Hematopoietic multipotent progenitor cell treated with erythropoietin and hydrocortisone succinate and interleukin-3 and kit ligand, for 15 days (in vitro differentiated cells): ENCODE results near the gene OTOF.

Source experiments
- DNase-seq: peaks from one replicate; pipeline ENCODE4 v3.0.0-alpha.2; 2015; ENCODE audit warnings: low spot score

Gene OTOF

DNA sequence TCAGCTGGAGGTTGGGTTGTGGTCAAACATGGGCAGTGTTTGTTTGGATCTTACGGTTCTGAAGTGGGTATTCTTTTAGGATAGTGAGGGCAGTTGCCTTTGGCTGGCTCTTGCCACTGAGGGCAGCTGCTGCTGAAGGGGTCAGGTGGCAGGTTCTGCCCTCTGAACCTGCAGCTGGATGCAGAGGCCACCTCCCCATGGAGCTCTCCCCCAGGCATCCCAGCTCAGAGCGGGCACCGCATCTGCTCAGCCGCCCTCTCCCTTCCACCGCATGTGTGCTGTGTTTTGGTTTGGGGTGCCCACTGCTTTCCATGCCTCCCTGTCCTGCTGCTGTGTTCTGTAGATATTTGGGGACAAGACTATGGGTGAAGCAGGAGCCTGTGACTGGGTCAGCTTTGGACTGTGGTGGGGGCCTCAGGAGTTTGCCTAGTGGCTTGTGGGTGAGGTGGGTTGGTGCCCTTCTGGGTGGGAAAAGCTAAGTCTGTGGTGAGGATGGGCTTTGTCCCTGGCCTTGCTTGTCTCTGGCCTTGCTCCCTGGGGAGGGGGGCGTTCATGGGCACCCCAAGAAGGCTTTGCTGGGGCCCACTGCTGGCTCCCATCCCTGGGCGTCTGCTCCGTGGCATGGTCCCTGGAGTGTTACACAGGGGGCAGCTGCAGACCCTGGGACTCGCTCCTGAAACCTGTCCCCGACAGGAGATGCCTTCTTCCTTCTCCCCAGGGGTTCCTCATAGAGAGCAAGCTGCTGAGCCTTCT is 28.5 kb downstream of the OTOF start:
- DNase-seq: no peak

DNA sequence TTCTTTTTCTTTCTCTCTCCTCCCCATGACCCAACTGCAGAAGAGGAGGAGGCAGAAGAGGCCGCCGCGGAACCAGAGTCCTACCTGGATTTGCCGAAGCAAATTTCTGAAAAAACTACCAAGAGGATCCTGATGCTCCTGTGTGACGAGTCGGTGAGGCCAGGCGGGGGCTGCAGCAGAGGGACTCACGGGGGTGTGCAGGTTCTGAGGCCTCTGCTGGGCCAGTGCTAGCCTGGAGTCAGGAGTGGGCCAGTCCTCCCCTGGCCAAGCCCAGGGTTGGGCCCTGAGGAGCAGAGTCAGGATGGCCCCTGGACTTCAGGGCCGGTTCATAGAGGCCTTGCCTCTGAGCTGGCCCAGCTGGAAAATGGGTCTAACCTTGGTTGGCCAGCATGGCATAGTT is 29.3 kb downstream of the OTOF start:
- DNase-seq: no peak

DNA sequence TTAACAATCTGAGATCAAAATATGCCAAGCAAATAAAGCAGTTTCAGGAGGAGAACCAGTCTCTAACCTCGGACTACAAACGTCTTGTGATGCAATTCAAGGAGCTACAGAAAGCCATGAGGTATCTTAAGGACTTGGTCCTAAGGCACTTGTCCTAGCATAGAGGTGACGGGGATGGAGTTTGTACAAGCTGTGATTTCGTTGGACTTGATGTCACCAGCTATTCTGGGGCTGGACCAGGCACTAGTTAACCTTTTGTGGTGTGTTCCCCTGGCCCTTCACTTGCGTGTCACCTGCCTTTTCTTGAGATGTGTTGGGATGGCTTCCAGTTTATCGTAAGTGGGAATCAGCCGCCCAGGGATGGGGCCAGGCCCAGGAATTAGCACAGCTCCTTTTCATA is 33.7 kb downstream of the OTOF start:
- no peak for DNase-seq

DNA sequence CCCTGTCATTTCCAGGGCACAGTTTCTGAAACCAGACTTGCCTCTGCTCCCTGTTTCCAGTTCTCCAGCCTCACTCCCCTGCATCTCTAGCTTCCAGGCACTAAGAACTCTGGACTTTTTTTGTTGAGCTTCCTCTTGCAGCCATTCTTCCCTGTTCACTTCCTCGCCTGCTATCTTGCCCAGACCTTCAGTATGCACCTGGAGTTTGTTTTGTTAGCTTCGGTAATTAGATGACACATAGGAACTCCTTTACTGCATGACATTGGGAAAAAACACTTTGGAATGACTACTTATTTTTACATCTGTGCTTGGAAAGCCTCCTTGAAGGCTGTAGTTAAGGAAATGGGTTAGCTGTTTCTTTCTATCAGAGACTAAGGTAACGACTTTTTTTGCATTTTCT is 35.2 kb downstream of the OTOF start:
- no peak for DNase-seq

DNA sequence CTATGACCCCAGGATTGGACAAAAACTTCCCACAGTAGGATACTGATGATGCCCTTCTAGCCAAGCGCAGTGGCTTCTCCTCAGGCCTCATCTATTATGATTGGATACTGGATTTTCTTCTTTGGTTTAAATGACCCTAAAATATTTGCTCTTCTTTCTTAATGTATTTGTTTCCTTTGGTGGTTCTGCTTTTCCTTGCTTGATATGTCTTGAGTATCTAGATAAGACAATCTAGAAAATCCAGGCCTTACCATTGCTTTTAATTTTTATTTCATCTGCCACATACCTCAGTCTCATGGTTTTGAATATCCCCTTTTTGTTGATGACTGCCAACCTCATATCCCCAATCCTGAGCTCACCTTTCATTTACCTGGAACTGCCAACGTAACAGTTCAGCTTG is 35.6 kb downstream of the OTOF start:
- no peak for DNase-seq

DNA sequence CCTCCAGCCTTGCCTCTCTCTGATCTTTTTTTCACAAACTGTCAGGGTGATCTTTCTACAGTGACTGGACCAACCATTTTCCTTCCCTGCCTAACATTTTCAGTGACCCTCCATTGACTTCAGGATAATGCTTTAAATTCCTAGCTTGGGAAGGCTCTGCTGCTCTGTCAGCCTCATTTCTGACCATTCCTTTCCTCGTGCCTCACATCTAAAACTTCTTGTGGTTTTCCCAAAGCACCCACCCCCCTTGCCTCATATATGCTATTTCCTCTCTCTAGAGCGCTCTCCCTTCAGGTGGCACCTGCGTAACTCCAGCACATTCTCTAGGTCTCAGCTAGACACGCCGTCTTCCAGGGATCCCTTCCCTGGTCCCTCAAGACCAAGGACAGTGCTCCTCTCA is 39.0 kb downstream of the OTOF start:
- DNase-seq: no peak

DNA sequence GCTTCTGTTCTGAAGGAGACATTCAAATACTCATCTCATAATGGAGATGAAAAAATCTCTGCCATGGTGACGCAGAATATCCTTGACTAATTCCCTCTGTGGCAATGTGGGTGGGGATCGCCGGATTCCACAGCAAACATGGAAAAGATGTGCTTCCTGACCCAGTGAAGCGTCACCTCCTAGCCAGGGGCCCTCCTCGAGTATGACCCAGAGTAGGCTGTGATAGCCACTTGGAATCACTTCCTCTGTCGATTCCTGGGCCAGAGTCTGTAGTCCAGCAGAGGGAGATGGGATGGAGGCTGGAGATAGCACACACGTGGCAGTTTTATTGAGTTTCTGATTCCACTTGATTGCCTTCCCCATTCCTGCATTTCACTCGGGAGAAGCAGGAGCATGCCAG is 39.4 kb downstream of the OTOF start:
- no peak for DNase-seq

DNA sequence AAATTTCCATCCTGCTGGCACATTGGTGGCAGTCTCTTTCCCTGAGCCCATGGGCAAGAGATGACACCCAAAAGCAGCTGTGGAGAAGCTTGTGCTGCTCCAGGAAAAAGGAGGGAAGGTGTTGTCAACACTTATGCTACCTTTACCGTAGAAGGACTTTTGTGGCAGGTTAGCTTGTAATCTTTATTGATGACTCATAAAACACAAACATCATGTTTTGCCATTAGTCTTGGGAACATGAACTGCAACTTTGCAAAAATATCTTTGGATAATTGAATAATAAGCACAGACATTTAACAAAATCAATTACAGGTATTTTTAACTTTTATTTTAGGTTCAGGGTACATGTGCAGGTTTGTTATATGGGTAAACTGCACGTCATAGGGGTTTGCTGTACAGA is 42.8 kb downstream of the OTOF start:
- no peak for DNase-seq

DNA sequence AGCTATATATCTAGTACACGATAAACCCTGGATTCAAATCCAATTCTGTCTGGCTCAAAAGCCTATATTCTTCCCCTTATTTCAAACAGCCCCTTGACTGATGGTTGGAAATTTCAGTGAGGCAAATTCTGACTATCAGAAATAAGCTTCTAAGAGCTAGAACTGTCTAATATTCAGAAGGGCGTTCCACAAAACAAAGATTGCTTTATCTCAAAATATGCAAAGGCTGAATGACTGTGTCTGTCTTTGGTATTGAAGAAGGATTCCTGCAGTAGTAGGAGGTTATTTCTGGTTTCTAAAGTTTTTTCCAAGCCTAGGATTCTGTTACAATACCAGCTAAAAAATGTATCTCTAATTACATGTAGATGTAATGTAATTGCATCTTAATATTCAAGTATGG is 45.1 kb downstream of the OTOF start:
- no peak for DNase-seq

DNA sequence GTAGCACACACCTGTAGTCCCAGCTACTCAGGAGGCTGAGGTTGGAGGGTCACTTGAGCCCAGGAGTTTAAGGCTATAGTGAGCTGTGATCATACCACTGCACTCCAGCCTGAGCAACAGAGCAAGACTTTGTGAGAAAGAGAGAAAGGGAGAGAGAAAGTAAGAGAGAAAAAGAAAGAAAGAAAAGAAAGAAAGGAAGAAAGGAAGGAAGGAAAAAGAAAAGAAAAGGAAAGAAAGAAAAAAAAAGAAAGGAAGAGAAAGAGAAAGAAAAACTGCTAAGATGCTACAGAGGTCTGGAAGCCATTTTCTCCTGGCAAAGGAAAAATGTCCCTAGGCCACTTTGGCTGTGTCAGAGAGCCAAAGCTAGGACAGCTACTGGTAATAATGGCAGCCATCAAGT is 45.6 kb downstream of the OTOF start:
- DNase-seq: no peak

DNA sequence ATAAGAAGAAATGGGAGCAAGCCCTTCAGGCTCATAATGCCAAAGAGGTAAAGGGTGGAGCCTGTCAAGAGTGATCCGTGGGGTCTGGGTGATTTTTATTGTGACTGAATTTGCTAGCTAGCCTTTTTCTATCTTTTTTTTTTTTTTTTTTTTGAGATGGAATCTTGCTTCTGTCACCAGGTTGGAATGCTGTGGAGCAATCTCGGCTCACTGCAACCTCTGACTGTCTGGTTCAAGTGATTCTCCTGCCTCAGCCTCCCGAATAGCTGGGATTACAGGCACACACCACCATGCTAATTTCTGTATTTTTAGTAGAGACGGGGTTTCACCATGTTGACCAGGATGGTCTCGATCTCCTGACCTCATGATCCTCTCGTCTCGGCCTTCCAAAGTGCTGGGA is 47.1 kb downstream of the OTOF start:
- no peak for DNase-seq

DNA sequence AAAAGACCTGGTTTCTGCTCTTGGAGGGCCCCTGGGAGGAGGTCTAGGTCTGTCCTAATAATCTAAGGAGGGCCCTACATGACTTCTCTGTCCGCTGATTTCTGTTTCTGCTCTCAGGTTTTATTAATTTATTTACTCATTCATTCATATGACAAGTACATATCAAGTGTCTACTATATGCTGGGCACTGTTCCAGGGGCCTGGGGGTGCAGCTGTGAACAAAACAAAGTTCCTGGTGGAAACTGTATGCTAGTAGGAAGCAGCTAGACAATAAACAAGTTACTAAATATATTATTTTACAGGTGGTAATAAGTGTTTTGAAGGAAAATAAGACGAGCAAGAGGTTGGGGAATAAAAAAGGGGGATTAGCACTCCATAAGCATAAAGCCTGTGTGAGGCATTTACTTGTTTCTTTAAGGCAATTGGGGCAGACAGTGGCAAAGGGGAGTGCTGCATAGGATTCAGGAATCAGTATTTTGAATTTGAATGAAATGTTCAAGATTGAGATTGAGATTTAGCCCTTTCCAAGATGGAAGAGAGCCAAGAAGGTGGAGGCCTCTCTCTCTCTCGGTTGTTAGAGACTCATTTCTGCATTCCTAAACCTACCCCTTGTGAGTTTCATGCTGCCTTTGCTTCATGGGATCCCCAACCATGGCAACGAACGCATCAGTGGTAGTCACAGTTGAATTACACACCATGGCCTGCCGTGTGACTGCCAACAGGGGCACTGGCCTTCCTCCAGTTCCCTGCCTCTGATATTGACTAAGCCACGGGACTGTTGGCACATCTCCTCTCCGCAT is 47.9 kb downstream of the OTOF start:
- DNase-seq: no peak

DNA sequence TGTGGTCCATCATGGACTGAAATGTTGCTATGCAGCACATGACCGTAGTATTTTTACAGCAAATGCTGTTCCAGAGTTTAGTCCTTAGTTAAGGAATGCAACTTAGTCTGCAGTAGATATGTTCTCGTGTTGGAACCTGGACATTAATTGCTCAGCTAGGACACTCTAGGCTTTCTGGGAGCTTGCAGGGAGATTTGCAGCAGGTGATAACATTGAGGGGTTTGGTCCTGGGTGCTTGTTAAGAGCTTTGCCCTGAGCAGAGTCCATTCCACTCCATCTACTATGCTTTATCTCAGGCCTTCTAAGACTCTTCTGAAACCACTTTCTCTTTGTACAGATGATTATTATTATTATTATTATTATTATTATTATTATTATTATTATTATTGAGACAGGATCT is 49.1 kb downstream of the OTOF start:
- no peak for DNase-seq

DNA sequence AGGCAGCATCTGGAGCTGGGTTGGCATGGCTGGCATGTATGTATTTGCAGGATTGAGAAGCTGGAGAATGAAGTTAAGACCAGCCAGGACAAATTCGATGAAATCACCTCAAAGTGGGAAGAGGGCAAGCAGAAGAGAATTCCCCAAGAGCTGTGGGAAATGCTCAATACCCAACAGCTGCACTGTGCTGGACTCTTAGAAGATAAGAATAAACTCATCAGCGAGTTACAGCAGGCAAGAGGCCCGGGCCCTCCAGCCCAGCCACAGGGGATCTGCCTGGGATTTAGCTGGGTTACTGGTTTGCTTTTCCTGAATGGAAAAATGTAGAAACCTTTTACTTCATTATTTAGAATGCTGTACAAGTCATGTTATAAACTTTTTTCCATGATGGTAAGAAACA is 53.7 kb downstream of the OTOF start:
- DNase-seq: no peak

DNA sequence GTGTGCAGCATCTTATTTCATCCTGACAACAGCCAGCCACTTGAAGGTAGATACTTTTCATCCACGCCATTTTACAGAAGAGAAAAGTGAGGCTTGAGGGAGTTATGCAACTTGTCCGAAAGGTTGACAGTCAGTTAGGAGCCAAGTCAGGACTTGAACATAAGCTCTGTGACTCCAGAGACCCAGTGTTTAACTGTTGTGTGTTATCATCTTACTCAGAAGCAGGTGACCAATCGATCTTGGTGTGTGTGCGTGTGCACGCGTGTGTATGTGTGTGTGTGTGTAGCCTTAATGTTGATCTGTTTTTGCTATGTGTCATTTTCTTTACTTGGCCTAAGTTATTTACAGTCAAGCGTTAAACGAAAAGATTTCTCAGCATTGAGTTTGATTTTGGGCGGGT is 54.2 kb downstream of the OTOF start:
- DNase-seq: no peak

DNA sequence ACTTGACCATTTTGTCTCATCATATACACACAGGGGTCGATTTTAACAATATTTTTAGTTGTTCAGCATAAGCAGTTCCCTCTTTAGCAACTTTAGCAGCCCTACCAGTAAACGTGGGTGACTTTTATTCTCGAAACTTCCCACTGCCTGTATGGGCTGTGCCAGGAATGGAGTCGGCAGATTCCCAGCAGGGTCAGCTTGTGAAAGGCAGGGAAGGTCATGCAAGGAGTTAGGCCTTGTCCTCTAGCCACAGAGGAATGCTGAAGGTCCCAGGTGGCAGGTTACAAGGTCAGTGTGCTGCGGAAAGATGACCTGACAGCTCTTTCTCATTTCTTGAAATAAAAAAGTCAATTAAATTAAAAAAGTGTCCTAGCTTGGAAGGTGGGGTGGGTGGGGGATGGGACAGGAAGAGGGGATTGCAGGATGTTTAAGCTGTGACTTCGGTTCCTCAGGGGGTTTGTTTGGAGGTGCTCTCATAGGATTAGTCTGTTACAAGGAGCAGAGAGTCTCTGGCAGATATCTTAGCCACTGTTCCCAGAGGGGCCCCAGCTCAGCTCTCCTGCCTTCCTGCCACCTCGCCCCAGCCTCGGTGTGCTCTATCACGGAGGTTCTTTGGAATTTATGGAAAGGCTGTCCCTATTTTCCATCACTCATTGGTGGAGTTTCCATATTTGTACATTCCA is 54.8 kb downstream of the OTOF start:
- no peak for DNase-seq

DNA sequence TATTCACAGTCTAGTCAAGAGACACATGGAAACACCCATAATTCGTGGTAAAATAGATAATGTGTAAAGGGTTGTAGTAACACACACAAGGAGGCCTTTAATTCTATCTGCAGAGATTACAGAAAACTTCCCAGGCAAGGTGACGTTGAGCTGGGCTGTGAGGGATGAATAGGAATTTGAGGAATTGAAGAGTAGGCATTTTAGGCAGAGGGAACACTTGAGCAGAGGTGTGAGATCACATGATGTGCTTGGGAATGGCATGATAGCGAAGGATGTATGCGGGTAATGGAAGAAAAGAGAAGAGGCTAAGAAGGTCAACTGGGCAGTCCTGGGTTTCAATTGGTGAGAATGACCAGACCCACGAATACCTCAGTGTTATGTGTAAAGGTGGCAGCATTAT is 56.0 kb downstream of the OTOF start:
- DNase-seq: no peak

DNA sequence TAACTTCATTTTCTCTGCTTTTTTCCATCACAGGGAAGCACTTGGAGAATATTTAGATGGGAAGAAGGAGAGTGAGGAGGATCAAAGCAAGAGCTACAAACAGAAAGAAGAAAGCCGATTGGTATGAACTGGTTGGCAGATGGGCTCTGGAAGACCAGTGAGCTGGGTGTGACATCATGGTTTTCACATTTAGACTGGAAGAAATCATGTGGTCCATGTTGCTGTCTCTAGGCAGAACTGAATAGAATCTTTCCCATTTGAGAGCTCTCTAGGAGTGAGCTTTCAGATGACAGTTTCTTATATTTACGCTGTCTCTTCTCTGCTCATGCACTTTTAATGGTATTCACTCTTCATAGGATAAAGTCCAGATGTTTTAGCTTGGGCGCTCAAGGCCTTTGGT is 63.6 kb downstream of the OTOF start:
- DNase-seq: no peak

DNA sequence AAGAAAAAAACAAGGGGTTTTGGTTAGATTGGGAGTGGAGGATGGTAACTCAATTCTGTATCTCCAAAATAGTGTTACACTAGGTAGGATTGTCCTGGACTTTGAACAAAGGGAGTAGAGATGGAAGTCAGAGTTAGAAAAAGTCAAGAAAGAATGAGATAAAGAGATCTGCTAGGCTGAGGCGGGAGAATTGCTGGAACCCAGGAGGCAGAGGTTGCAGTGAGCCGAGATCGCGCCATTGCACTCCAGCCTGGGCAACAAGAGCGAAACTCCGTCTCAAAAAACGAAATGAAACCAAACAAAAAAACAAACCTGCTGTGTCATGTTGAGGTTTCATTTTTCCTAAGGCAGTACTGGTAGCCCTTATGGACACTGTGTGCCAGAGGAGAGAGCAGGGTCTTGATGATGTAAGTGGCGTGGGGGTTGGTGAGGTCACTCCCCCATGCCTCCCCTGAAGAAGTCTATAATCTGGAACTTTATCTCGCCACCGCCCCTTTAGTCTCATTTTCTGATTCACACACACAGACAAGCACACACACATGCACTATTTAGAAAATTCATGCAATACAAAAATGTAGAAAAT is 65.7 kb downstream of the OTOF start:
- DNase-seq: peak; percentile 70

DNA sequence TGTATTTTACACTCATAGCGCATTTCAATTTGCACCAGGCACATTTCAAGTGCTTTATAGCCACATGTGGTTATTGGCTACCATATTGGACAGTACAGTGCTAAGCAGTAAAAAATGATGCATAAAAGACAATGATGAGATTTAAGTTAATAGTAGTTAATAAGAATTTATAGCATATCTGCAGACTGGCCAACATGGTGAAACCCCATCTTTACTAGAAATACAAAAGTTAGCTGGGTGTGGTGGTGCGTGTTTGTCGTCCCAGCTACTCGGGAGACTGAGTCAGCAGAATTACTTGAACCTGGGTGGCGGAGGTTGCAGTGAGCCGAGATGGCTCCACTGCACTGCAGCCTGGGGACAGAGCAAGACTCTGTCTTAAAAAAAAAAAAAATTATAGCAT is 66.5 kb downstream of the OTOF start:
- DNase-seq: no peak

DNA sequence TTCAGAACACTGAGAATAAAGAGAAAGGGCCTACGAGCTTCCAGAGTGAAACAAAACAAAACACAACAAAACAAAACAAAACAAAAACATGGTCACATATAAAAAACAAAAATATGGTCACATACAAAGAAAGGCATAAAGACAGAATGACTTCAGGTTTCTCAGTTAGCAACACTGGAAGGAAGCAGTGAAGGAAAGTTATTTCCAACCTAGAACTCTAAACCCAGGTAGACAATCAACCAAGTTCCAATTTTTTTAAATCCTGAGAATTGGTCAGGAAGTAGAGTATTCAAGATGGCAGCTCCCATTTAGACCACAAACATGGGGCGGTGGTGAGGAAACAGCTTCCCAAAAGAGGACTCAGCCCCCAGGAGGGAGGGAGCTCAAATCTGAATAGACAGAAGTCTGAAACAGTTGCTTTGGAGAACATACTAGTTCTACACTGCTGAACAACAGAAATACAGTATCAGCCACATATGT is 67.1 kb downstream of the OTOF start:
- DNase-seq: no peak

DNA sequence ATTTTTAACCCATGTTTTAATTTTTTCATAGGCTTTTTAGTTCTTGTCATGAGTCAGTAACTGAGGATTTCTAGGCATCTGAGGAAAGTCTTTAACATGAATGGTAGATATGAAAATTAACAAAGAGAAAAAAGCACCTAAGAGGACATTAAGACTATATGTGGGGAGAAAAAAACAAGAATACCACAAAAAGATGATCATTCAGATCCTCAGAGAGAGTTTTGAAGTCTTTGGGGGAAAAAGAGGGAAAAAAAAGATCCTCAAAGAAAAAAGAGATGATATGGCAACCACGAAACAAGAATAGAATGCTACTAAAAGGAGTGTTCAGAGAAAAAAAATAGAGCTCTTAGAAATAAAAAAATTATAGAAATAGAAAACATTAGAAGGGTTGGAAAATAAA is 68.1 kb downstream of the OTOF start:
- no peak for DNase-seq

DNA sequence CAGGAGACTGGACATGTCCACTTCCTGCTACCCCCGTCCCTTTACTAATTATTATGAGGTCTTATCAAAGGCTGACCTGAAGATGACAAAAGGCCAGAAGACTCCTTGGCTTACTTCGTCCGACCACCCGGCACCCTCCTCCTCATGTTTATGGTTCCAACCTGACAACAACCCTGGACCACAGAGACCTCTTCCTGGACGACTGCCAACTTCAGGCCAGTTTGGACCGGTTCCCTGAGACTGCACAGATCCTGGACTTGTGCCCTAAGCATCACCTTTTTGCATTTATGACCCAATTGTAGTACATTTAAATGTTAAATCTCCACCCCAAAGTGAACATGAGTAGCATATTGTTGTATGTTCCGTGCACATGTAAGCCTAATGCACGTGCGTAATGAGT is 70.4 kb downstream of the OTOF start:
- DNase-seq: no peak
